Measurements from ENCODE around the gene ADAMTS7.
"Not testable (repeated sequence)": the region's sequence is repeated elsewhere in the genome, so short reads cannot be mapped to it uniquely, and the experiment has no call there.

The ADAMTS7 gene

GRCh38 chr15:78726870-78727551 is 84.3 kb downstream of the ADAMTS7 start:
- no peak for DNase-seq (ENCODE audit: low read depth in 1 of 2, low spot score in 1 of 2)

- DNase-seq (ENCODE audit: low read depth in 1 of 2, low spot score in 1 of 2): not testable (repeated sequence)
Observed at GRCh38 chr15:78719819-78720450, 91.3 kb downstream of the ADAMTS7 start.

- DNase-seq (ENCODE audit: low read depth in 1 of 2, low spot score in 1 of 2): no peak
Observed at GRCh38 chr15:78718837-78719236, 92.4 kb downstream of the ADAMTS7 start.

- DNase-seq (ENCODE audit: low read depth in 1 of 2, low spot score in 1 of 2): no peak
Observed at GRCh38 chr15:78717956-78718656, 93.2 kb downstream of the ADAMTS7 start.

- DNase-seq (ENCODE audit: low read depth in 1 of 2, low spot score in 1 of 2): no peak
Observed at GRCh38 chr15:78716651-78717050, 94.6 kb downstream of the ADAMTS7 start.

- DNase-seq (ENCODE audit: low read depth in 1 of 2, low spot score in 1 of 2): no peak
Observed at GRCh38 chr15:78715930-78716329, 95.3 kb downstream of the ADAMTS7 start.

GRCh38 chr15:78715434-78715833 is 95.8 kb downstream of the ADAMTS7 start:
- DNase-seq (ENCODE audit: low read depth in 1 of 2, low spot score in 1 of 2): no peak

- no peak for DNase-seq (ENCODE audit: low read depth in 1 of 2, low spot score in 1 of 2)
Observed at GRCh38 chr15:78714890-78715289, 96.4 kb downstream of the ADAMTS7 start.

- no peak for DNase-seq (ENCODE audit: low read depth in 1 of 2, low spot score in 1 of 2)
Observed at GRCh38 chr15:78712797-78713515, 98.3 kb downstream of the ADAMTS7 start.

- no peak for DNase-seq (ENCODE audit: low read depth in 1 of 2, low spot score in 1 of 2)
Observed at GRCh38 chr15:78711638-78712037, 99.6 kb downstream of the ADAMTS7 start.

GRCh38 chr15:78709263-78709882 is 101.9 kb downstream of the ADAMTS7 start:
- peak; percentile 48 to 53 for DNase-seq (ENCODE audit: low read depth in 1 of 2, low spot score in 1 of 2)
